ENCODE data around the gene SUN1.
"Not testable (repeated sequence)": the region's sequence is repeated elsewhere in the genome, so short reads cannot be mapped to it uniquely, and the experiment has no call there.

Gene SUN1

DNA sequence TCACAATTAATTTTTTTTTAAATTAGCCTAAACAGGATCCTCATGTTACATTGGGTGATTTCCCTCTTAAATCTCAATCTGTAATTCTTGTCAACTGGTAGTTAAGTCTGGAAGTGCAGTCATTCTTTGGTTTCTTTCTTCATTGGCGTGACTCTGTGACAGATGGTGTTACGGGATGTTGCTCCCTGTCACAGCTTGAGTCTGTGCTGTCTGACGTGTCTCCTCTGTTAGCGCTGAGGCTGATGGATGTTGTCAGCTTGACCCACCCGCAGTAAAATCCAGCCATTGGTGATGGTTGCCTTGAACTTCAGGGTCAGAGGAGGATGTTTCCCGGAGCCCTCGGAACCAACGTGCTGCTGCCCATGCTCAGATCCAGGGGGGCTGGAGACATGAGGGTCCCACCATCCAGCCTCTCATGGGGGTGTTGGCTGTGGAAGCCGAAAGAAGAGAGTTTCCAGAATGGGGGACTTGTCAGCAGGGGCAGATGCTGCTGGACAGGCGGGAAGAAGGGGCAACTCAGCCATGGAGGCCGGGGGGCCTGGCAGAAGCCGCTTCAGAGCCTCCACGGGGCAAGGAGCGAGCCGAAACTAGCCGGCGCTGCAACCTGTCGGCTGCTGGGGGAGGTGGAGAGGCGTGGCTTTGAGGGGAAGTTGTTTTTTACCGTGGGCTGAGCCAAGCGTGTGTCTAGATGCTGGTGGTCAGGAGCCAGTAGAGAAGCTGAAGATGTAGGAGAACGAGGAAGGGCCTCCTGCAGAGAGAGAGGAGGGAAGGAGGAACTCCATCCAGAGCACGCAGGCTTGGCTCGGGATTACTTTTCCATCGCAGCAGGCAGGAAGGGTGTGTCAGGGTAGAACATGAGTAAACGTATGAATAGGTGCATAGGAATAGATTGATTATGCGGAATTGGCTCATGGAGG is 3.5 kb downstream of the SUN1 start:
- peak; percentile 76 for DNase-seq

DNA sequence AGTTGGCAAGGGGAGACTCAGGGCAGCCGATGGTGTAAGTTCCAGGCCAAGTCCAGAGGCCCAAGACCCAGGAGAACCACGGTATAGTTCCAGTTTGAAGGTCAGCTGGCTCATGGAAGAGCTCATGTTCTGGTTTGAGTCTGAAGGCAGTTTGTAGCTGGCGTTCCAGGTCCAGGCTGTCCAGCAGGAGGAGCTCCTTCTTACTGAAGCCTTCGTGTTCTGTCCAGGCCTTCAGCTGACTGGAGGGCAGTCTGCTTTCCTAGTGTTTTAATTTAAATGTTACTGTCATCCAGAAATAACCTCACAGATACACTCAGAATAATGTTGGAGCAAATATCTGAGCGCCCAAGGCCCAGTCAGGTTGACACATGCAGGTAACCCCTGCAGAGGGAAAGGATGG is 4.2 kb downstream of the SUN1 start:
- no peak for DNase-seq

DNA sequence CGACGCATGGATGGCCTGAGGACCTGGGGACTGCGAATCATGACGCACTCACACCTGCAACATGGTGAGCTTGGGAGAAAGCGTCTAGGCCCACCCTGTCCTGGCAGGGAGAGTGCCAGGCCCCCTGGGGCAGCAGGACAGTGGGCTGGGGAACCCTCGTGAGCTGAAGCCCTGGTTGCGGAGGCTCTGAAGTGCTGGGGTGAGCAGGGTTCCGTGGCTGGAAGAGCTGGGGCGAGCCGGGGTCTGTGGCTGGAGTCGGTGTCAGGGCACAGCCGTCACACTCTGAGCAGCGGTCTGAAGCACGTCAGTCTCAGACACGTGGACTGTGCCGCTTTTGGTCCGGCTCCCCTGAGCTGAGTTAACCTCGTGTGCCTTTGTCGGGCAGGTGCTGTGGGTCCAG is 4.7 kb downstream of the SUN1 start:
- no peak for DNase-seq

DNA sequence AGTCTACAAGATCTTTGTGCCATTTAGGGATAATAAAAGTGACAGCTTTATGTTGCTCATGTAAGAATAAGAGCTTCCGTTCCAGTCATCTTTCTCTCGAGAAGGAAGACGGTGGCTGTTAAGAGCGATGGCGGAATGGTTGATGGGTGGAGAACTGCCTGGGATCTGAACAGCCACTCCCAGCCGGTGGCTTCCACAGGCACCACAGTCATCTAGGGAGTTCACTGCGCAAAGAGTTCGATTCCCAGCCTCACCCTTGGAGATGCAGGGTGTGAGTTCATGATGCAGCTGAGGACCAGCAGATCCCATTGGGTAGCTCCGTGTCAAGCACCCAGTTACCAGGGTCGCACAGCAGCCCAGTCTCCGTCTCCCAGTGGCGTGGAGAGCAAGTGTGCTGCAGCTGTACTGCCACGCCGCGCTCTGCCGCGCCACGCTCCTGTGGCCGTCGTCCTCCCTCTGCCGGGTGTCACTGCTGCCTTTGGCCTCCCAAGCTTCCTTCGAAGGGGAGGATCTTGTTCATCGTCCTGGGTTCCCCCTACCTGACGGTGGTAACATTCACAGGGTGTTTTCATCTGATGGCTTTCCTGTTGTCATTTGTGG is 7.8 kb downstream of the SUN1 start:
- no peak for DNase-seq

DNA sequence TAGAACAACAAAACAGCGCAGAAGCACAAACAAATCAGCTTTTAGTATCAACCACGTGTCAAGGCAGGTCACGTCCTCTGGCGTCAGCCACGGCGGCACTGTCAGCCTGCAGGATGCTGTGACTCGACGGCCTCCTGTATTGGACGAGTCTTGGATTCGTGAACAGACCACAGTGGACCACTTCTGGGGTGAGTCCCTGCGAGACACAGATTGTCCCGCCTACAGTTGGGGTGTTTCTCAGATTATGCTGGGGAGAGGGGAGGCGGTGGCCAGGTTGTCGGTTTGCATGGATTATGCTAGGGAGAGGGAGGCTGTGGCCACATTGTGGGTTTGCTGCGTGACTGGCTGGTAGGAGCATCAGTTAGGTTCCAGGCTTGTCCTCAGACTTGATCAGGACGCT is 9.7 kb downstream of the SUN1 start:
- no peak for DNase-seq

DNA sequence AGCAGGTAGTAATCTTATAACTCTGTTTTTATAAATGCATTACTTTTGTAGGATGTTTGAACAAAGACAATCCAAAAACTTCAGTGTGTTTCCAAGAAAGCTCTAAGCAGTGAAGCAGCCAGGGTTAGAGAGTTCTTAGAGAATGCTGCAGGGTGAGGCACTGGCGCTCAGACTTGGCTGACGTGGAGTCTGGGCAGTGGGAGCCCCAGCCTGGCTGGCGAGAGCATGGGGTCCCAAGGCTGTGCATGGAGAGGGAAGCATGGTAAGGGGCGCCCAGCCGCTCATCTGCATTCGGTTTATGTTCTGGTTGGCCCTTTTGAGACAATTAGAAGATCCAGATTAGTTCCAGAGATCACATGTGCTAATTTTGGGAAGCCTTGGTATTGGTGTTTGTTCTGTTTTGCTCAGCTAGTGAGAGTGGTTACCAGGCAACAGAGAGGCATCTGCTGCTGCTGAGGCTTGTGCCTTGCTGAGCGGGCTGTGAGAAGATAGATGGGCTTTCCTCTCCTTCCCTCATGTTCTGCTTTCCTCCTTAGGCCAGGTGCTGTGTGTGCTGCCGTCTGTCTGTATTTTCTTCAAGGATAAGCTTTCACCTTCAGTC is 10.3 kb downstream of the SUN1 start:
- peak; percentile 16 for DNase-seq

DNA sequence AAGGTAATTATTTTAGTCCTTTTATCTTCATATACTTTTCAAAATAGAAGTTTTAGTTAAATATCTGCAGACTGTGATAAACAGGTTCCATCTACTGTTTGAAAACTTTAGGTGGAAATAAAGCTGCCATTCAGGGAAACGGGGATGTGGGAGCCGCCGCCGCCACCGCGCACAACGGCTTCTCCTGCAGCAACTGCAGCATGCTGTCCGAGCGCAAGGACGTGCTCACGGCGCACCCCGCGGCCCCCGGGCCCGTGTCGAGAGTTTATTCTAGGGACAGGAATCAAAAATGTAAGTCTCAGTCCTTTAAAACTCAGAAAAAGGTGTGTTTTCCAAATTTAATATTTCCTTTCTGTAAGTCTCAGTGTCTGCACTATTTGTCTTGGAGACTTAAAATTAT is 11.0 kb downstream of the SUN1 start:
- no peak for DNase-seq

DNA sequence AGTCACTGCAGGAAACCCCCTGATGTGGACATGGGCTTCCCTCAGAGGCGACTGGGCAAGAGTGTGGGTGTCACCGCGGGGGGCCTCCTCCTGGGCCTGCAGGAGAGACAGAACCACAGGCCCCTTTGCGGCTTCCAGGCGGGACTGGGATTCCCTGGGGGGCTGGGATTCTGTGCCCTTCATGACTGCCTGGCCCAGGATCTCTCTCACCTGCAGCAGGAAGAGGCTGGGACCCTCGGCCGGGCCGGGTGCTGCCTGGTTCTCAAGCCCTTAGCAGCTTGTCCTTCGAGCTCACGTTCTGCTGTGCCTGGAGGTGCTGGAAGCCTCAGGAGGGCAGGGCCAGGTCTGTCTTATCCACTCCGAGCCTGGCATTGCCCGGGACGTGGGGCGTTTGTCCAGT is 11.8 kb downstream of the SUN1 start:
- no peak for DNase-seq

DNA sequence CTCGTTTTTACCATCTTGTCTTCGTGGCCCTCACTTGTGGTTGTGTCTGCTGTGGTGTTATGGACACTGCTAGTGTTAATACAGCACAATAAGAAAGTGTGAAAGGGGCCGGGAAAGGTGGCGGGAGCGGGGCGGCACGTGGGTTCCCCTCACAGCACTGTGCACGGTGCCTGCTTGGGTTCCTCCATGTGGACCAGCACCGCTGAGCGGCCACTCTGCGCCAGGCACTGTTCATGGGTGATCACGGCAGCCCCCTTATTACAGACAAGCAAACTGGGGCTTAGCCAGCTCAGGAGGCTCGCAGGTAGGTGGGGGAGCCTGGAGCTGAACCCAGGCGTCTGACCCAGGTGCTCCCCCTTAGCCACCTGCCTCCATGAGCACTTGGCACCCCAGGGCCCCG is 12.2 kb downstream of the SUN1 start:
- DNase-seq = no peak

DNA sequence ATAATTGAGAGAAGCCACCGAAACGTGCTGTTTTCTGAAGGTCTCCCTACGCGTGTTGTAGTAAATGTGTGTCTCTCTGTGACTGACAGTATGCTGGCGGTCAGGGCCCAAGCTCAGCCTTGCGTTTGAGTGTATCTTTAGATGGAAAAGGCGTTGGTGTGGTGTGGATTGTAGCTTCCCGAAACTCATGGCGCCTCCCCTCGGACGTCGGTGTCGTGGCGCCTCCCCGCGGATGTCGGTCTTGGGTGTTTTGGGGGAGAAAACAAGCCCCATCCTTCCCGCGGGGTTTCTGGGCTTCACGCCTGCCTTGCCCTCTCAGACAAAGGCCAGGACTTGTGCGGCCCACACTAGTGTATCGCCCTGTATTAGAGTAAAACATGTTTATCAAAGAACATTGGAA is 12.8 kb downstream of the SUN1 start:
- no peak for DNase-seq

DNA sequence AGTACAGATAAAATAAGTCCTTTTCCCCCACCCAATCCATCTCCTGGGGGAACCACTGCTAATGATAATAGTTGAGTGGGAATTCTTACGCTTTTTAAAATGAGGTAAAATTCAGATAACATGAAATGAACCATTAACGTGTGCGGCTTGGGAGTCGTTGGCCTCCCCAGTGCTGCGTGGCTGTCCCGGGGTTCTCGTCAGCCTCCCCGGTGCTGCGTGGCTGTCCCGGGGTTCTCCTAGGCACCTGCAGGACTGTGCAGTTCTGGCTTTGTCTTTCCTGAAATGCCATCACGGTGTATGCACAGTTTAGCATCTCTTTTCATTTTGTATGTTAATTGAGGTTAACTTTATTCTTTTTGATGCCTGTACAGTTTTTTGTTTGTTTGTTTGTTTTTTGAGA is 13.5 kb downstream of the SUN1 start:
- no peak for DNase-seq

DNA sequence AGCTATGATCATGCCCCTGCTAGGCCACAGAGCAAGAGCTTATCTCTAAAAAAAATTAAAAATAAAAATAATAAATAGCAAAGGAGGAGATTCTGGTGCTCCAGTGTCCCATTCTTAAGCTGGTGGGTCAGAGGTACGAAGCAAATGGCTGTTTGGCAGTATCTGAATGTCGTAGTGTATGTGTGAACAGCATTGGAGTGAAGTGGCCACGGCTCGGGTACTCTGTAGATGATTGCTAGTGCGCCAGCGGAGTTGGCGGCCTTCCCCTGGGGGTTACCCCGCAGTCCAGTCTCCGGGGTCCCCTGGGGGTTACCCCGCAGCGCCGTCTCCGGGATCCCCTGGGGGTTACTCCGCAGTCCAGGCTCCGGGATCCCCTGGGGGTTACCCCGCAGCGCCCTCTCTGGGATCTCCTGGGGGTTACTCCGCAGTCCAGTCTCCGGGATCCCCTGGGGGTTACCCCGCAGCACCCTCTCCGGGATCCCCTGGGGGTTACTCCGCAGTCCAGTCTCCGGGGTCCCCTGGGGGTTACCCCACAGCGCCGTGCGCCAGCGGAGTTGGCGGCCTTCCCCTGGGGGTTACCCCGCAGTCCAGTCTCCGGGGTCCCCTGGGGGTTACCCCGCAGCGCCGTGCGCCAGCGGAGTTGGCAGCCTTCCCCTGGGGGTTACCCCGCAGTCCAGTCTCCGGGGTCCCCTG is 14.8 kb downstream of the SUN1 start:
- DNase-seq = not testable (repeated sequence)

DNA sequence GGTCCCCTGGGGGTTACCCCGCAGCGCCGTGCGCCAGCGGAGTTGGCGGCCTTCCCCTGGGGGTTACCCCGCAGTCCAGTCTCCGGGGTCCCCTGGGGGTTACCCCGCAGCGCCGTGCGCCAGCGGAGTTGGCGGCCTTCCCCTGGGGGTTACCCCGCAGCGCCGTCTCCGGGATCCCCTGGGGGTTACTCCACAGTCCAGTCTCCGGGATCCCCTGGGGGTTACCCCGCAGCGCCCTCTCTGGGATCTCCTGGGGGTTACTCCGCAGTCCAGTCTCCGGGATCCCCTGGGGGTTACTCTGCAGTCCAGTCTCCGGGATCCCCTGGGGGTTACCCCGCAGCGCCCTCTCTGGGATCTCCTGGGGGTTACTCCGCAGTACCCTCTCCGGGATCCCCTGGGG is 15.5 kb downstream of the SUN1 start:
- not testable (repeated sequence) for DNase-seq

DNA sequence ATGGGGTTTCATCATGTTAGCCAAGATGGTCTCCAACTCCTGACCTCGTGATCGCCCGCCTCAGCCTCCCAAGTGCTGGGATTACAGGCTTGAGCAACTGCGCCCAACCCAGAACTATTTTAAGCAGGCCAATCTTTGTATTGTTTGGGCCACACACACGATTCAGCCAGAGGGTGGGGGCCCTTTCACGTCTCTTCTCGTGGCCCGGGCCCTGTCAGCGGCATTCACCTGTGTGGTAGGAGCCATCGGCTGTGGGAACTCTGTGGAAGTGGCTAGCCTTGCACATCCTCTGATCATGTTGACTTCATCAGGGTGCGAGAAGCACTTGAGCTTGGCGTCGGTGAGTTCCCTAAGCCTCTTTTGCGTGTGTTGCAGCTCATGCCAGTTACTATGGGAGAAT is 16.9 kb downstream of the SUN1 start:
- DNase-seq = no peak

DNA sequence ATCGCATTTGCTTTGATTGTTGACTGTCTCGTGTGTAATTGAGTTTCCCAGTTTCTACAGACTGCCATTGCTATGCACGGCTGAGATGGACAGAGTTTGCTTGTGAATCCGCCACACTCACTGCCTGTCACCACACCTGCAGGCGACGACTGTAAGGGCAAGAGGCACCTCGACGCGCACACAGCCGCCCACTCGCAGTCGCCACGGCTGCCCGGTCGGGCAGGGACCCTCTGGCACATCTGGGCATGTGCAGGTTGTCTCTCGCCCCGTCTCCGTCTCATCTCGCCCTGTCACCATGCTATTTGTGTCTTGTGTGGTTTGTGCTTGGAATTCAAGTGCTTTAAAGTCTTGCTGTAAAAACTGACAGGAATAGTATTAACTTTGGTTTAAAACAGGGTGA is 17.5 kb downstream of the SUN1 start:
- DNase-seq = no peak

DNA sequence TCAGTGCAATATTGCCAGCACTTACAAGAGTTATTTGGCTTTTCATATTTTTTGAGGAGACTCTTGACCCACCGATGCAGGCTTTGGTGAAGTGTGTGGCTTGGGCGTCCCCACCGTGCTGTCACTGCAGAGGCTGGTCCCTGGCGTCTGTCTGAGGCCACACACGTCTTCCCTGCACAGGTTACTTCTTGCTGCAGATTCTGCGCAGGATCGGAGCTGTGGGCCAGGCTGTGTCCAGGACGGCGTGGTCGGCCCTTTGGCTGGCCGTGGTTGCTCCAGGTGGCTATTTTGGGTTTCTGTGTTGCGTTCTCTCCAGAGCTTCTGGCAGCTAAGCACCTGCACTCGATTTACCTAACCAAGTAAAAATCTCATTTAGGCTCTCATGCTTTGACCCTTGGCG is 18.9 kb downstream of the SUN1 start:
- DNase-seq = no peak

DNA sequence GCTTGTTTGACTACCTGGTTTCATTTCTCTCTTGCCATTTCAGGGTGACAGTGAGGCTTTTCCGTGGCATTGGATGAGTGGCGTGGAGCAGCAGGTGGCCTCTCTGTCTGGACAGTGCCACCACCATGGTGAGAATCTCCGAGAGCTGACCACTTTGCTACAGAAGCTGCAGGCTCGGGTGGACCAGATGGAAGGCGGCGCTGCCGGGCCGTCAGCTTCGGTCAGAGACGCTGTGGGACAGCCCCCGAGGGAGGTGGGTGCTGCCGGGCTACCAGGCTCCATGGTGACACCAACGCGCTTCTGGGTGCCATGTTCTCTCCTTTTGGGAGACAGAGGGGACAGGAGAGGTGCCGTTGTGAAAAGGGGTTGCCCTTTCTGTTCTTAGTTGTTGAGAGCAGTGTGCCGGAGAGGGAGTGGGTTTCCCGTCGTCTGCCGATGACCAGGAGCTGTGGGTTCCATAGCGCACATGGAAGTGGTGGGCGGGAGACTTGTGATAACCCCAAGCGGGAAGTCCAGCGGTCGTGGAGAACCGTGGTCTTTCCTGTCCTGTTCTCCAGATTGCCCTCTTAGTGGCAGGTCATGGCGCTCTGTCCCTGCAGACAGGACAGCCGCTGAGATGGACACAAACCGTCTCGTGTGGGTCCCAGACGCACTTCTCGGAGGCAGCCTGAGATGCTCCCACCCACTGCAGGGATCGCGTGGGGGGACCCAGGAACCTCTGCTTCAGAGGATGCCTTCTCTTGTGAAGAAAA is 21.3 kb downstream of the SUN1 start:
- DNase-seq = no peak

DNA sequence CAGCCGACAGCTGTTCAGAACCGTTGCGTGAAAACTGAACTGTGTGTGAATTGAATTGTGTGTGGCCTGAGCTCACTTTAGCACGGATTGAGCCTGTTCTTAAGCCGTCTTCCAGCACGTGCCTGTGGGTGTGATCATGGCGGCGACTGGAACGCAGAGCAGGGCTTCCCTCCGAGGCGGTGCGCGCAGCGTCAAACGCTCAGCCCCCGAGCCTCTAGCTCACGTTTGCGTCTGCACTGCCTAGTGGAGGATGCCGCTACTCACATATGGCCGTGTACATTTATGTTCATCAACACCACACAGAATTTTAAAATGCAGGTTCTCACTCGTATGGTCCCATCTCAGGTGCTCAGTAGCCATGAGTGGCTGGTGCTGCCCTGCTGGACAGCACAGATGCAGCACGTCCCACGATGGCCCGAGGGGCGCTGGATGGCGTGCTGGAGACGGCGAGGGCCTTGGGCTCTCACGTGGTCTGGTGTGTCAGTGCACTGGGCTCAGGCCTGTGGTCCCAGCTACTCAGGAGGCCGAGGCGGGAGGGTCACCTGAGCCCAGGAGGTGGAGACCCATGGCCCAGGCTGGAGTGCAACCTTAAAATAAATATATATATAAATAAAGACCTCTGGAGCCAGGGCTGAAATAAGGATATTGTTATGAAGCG is 22.0 kb downstream of the SUN1 start:
- DNase-seq = no peak

DNA sequence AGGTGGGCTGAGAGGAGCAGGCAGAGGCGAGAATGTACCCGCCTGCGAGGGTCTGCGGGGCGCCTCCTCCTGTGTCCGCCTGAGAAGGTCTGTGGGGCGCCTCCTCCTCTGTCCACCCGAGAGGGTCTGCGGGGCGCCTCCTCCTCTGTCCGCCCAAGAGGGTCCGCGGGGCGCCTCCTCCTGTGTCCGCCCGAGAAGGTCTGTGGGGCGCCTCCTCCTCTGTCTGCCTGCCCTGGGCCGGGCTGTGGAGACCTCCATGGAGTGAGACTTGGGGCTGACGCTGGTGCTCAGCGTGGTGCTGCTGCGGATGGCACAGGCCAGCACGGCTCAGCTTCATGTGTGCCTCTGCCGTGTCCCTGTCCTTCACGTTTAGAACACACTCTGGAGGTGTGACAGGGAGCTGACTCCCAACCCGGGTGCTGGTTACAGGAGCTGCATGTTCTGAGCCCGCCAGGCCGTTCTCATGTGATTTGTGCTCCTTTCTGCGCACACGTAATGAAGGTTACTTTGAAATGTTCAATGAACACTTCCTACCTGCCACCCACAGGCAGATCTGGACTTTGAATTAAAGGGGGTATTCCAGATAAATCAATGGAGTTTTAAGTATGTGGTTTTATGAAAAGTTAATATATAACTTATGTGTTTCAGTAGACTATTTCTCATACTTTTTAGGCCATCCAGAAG is 23.6 kb downstream of the SUN1 start:
- no peak for DNase-seq

DNA sequence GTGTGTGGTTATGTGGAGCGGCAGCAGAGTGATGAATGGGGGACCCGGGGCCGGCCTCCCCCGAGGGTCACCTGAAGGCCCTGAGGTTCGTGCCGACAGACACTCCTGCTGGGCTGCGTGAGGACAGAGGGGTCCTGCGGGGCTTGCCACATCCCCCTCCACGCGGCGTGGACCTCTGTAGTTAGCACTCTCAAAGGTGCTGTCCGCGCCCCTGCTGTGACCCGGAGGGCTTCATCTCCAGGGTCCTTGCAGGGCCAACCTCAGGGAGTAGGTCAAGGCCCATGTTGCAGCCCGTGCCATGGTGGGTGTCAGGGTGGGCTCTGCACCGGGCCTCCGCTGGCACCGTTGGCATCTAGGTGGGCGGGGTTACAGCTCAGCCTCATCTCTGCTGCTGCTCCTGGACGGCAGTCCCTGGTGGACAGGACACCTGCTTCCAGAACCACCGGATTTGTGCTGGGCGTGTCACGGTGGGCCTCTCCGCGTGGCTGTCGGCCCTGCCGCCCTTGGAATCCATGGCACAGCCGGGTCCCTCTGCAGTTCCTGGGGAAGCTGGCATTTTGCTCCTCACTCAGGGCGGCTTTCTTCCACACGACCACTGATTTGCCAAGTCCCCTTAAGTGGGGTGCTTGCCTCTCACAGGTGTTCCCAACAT is 24.3 kb downstream of the SUN1 start:
- DNase-seq = no peak

DNA sequence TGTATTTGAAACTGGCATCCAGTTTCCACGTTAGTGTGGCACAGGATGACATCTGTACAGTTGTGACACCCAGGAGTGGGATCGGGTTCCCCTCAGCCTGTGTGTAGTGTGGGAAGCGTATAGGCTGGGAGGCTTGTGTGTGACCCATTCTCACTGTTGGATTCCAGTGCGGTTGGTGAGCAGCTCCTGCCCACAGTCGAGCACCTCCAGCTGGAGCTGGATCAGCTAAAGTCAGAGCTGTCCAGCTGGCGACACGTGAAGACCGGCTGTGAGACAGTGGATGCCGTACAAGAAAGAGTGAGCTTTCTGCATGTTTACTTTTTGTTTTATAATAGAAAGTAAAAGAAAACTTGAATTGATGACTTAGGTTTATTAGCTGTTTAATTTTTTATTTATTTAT is 25.4 kb downstream of the SUN1 start:
- DNase-seq = no peak
